HG03060 (cell line): ENCODE results near the gene PRCP.

Experiments
- ATAC-seq: cut with Tn5 transposase; IDR thresholded peaks from one replicate; pipeline ENCODE4 v1.9.1; 2021; ENCODE audit warnings: low read depth, moderate number of reproducible peaks; ENCODE audit not compliant: unreplicated experiment

Gene PRCP

GRCh38 chr11:82837650-82838049, 62.6 kb downstream of the PRCP start:
- no peak for ATAC-seq

- ATAC-seq: no peak
Observed at GRCh38 chr11:82832983-82833382, 67.2 kb downstream of the PRCP start.

- ATAC-seq: no peak
Observed at GRCh38 chr11:82831364-82831763, 68.9 kb downstream of the PRCP start.

GRCh38 chr11:82830746-82831145, 69.5 kb downstream of the PRCP start:
- ATAC-seq: no peak

GRCh38 chr11:82829101-82829500, 71.1 kb downstream of the PRCP start:
- ATAC-seq: no peak

GRCh38 chr11:82828472-82828871, 71.8 kb downstream of the PRCP start:
- no peak for ATAC-seq

- no peak for ATAC-seq
Observed at GRCh38 chr11:82826526-82826925, 73.7 kb downstream of the PRCP start.

- ATAC-seq: no peak
Observed at GRCh38 chr11:82823647-82824619, 76.3 kb downstream of the PRCP start.

GRCh38 chr11:82818409-82819043, 81.7 kb downstream of the PRCP start:
- ATAC-seq: no peak

- no peak for ATAC-seq
Observed at GRCh38 chr11:82815406-82815805, 84.8 kb downstream of the PRCP start.

GRCh38 chr11:82814379-82814778, 85.9 kb downstream of the PRCP start:
- ATAC-seq: no peak

GRCh38 chr11:82811369-82811768, 88.9 kb downstream of the PRCP start:
- ATAC-seq: no peak

GRCh38 chr11:82810738-82811137, 89.5 kb downstream of the PRCP start:
- no peak for ATAC-seq

GRCh38 chr11:82810326-82810725, 89.9 kb downstream of the PRCP start:
- ATAC-seq: no peak

- no peak for ATAC-seq
Observed at GRCh38 chr11:82807646-82808045, 92.6 kb downstream of the PRCP start.

- no peak for ATAC-seq
Observed at GRCh38 chr11:82802710-82803109, 97.5 kb downstream of the PRCP start.

- ATAC-seq: no peak
Observed at GRCh38 chr11:82796998-82797961, 103.0 kb downstream of the PRCP start.

- no peak for ATAC-seq
Observed at GRCh38 chr11:82794490-82794889, 105.7 kb downstream of the PRCP start.

GRCh38 chr11:82792822-82793569, 107.2 kb downstream of the PRCP start:
- ATAC-seq: no peak

GRCh38 chr11:82792319-82792718, 107.9 kb downstream of the PRCP start:
- no peak for ATAC-seq
